HL-60 (cell line): ENCODE data around the gene NXF3.
"Not testable (repeated sequence)": the region's sequence is repeated elsewhere in the genome, so short reads cannot be mapped to it uniquely, and the experiment has no call there.

Source experiments
- CTCF ChIP-seq: IDR thresholded peaks from one replicate; pipeline ENCODE4 v1.5.1; 2011; ENCODE audit warnings: low read length, control low read depth, inconsistent platforms; ENCODE audit not compliant: insufficient read depth
- GABPA ChIP-seq: IDR thresholded peaks from 2 replicates; pipeline ENCODE4 v1.6.1; 2012; ENCODE audit warnings: low read depth
- POLR2AphosphoS5 ChIP-seq: IDR thresholded peaks from 2 replicates; pipeline ENCODE4 v1.6.1; 2012; ENCODE audit warnings: low read depth
- SPI1 ChIP-seq: IDR thresholded peaks from 2 replicates; pipeline ENCODE4 v1.6.1; 2012; ENCODE audit warnings: low read depth, mild to moderate bottlenecking, borderline replicate concordance
- TF ChIP-seq, protein P1 (sequence below): IDR thresholded peaks from 2 replicates; pipeline ENCODE4 v1.6.1; 2012; ENCODE audit warnings: low read depth; ENCODE audit not compliant: insufficient replicate concordance

- TF ChIP-seq CTCF, POLR2AphosphoS5, GABPA, SPI1: not testable (repeated sequence)
- TF ChIP-seq, protein P1, sequence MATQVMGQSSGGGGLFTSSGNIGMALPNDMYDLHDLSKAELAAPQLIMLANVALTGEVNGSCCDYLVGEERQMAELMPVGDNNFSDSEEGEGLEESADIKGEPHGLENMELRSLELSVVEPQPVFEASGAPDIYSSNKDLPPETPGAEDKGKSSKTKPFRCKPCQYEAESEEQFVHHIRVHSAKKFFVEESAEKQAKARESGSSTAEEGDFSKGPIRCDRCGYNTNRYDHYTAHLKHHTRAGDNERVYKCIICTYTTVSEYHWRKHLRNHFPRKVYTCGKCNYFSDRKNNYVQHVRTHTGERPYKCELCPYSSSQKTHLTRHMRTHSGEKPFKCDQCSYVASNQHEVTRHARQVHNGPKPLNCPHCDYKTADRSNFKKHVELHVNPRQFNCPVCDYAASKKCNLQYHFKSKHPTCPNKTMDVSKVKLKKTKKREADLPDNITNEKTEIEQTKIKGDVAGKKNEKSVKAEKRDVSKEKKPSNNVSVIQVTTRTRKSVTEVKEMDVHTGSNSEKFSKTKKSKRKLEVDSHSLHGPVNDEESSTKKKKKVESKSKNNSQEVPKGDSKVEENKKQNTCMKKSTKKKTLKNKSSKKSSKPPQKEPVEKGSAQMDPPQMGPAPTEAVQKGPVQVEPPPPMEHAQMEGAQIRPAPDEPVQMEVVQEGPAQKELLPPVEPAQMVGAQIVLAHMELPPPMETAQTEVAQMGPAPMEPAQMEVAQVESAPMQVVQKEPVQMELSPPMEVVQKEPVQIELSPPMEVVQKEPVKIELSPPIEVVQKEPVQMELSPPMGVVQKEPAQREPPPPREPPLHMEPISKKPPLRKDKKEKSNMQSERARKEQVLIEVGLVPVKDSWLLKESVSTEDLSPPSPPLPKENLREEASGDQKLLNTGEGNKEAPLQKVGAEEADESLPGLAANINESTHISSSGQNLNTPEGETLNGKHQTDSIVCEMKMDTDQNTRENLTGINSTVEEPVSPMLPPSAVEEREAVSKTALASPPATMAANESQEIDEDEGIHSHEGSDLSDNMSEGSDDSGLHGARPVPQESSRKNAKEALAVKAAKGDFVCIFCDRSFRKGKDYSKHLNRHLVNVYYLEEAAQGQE = not testable (repeated sequence)
Measured at GRCh38 chrX:103136528-103136927, 43.6 kb upstream of the NXF3 start.
